GM19043 (cell line): ENCODE data around the gene HINT2.

Source experiments
- ATAC-seq: cut with Tn5 transposase; IDR thresholded peaks from one replicate; pipeline ENCODE4 v1.9.1; 2021; ENCODE audit warnings: low read depth; ENCODE audit not compliant: unreplicated experiment

The HINT2 gene

DNA sequence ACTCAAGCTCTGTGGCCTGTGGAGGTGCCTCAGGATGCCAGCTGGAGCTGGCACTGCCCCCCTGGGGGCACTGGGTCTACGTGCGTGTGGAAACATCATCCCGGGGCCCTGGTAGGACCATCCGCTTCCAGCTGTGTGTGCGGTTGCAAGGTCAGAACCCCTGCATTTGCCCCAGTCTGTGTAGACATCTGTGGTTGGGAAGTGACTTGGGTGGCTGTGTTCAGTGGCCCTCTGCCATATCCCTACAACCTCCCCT lies 26.7 kb upstream of the HINT2 start:
- ATAC-seq, result no peak

DNA sequence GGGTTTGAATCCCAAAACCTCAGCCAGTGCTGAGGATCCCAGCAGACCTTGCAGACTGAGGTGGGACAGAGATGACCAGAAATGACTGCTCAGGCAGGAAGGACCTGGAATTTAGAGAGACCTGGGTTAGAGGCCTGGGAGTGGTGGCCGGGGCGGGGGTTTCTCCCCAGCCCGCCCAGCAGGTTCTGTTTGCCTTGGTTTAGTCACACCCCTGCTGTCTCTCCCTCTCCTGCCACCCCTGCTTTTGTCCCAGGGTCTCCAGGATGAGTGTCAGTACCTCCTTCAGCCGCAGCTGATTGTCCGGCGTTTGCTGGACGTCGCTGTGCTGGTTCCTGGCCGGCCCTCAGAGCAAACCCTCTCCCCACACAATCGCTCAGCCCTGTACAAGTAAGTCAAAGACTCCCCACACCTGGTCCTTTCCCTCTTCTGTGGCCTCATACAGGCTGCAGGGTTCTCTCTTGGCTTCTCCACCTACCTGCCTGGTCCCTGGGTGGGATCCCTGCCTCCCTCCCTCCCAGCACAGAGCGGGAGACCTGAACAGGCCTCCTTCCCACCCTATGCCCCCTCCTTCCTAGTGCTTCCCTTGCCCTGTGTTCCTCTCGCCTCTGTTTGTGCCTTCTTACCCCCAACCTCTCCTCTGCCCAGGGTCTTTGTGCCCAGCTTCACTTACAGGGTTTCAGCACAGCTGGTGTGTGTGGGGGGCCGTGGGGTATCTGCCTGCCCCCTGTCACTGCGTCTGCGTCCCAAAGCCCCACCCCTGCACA lies 26.2 kb upstream of the HINT2 start:
- ATAC-seq, result no peak

DNA sequence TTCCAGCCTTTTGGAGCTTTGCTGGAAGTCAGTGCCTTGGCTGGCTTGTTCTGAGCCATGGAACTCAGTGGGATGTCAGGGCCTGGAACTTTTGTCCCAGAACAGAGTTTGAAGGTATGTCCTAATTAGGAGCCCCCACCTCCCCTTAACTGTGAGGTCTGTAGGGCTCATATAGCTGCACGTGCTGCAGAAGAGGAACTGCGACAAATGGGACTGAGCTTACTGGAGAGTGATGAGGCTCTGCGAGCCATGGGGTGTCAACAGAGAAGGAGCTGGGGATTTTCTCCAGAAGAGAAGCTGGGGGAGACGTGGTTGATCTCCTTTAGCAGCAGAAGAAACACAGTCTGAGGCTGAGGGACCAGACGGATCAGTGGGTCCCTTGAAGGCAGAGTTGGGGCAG lies 25.1 kb upstream of the HINT2 start:
- no peak for ATAC-seq

DNA sequence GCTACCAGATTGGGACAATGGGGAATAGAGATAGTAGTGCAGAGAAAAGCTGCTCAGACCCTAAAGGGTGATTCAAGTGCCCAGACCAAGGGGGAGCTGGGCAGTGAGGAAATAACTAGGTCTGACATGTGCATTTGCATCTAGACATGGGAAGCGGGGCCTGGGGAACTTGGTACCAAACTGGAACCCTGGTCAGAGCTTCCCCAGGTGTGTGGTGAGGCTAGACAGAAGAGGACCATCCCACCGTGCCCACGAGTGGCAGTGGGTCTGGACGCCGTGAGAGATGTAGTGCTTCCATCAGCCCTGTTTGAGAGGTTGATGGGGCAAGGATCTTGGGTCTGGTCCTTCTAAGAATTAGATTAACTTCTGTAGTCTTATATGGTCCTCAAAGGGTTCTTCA lies 21.8 kb upstream of the HINT2 start:
- ATAC-seq, result no peak

DNA sequence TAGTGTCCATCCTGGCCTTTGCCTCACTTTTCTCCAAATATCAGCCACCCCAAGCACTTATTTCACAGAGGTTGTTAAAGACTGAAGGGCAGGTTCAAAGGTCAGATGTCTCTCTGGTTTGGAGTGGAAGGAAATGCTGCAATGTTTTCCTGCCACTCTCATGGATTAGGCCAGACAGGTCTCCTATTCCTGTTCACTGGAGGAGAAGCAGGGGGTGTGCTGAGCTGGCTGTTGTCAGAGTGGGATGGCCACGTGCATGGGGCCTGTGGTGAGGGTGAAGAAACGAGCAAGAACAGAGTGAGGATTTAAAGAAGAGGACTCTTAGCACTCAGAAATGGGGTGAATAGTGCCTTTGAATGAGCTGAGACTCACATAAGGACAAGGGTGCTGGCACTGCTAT lies 20.9 kb upstream of the HINT2 start:
- no peak for ATAC-seq

GRCh38 chr9:35835216-35835632 lies 20.4 kb upstream of the HINT2 start:
- ATAC-seq, result no peak

- ATAC-seq, result no peak
These were observed 19.7 kb upstream of the HINT2 start for GRCh38 chr9:35834260-35835215.

GRCh38 chr9:35832814-35833213 lies 18.0 kb upstream of the HINT2 start:
- no peak for ATAC-seq

- ATAC-seq, result no peak
These were observed 16.2 kb upstream of the HINT2 start for GRCh38 chr9:35831040-35831439.

DNA sequence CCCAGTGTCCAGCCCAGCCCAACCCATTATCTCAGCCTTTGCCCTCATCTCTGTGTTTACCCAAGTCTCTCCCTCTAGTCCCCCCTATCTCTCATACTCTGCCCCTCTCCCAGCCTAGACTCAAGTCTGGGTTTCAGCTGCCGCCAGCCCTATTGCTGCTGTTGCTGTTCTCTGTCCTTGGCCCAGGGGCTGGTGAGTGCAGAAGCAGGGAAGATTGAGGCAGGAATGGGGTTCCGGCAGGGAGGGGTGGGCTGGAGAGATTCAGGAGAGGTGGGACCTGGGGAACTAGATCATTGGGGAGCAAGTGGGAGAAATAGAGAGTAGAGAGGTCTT lies 14.9 kb upstream of the HINT2 start:
- ATAC-seq, result no peak

- ATAC-seq, result peak; percentile 65
These were observed 14.4 kb upstream of the HINT2 start, which contains the start of gene TMEM8B for GRCh38 chr9:35829084-35829763. TMEM8B (plus strand) TSS chr9:35829228; CDS start chr9:35829448, 220 bp downstream.

DNA sequence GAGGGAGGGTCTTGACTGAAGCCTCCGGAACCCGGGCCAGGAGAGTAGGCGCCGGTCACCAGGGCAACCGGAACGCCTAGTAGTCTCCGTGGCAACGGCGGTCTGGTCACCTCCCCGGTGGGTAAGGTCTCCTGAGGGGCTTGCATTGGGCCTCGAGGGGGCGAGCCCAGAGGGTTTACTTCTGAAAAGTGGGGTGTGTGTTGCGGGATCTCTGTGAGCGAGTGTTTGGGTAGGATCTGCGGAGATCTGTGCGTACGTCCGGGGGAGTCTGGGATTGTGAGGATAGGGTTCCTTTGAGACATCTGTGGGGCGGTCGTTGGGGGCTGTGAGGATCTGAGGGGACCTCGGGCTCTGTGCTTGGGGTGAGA lies 13.9 kb upstream of the HINT2 start, which contains the start of gene FAM221B:
Gene FAM221B, minus strand, starts transcription at position 17 of the 368 bp plus-strand sequence. CDS start 2,571 bp downstream, outside the sequence.
- no peak for ATAC-seq

DNA sequence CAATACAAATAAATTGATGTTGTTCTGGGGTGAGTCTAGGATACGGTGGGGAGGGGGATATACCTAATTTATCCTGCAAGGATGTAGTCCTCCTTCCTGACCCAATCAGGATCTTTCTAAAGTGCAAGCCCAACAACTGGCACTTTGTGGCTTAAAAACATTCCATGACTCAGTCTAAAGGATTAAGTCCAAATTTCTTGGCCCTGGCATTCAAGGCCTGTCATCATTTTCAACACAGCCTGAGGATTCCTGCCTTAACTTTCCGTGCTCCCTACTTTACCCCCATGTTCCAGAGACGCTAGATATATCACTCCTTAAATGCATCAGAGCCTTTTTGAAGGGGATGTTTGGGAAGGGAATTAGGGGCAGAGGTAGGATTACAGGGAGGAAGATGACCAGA lies 12.6 kb upstream of the HINT2 start:
- ATAC-seq, result no peak

DNA sequence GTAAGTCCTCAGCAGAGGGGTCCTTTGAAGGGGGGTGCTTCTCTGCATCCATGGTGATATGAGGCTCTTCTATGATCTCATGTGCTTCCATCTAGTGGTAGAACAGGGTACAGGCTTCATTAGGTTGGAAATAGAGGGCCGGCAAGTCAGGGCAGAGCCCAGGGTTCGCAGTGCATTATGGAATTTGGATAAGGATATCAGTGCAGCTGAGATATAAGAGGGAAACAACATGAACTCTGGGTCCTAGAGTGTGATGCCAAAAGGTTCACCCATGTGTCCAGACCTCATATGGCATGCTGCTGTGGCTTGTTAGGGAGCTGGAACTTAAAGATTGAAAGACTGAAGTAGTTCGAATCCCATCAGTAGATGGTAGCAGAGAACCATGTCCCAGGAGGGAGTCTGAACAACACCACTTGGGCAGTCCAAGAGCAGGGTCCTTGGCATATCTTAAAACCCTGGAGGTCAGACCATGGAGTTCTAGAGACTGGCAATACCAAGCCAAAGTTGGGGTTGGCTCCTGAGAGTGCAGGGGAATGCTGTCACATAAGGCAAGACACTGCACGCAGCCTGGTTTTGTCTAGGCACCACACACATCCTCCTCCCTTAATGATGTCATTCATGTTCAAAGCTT lies 11.3 kb upstream of the HINT2 start:
- no peak for ATAC-seq

- ATAC-seq, result no peak
These were observed 8.1 kb upstream of the HINT2 start for GRCh38 chr9:35822926-35823325.

GRCh38 chr9:35820076-35820475 lies 5.2 kb upstream of the HINT2 start:
- ATAC-seq, result no peak

DNA sequence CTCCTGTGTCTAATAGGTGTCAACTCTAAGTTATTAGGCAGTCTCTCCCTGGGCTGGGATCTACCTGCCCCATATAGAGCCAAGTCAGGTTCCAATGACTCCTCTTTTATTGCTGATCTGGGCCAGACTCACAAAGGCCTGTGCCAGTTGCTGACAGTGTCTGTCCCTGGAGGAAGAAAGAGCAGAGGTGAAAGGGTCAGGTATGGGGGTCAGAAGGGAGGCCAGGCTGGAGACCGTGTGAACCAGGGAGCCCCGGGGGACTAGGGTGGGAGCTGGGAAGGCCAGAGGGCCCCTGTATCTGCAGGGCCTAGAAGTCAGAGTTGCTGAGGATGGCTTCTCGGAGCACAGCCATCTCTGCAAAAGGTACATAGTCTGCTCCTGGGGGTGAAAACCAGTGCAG lies 3.5 kb upstream of the HINT2 start:
- ATAC-seq, result no peak

DNA sequence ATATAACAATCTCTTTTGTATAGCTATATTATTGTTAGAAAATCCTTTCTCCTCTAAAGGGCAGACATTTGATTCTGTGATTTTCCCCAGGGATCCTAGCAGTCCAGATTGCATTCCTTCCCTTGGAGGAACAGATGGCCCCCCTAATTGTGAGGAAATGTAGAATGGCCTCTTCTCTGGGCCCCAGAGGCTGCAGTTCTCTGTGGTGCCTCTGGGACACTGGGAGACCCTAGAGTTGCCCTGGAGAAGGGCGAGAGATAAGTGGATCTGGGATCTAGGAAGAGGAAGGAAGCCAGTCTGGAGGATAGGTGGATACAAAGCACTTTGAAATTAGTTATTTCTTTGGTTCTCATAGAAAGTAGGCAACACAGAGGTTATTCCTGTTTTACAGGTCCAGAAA lies 1.9 kb upstream of the HINT2 start:
- no peak for ATAC-seq

GRCh38 chr9:35814106-35814840 lies 569 bp downstream of the HINT2 start:
- ATAC-seq, result peak; percentile 19

DNA sequence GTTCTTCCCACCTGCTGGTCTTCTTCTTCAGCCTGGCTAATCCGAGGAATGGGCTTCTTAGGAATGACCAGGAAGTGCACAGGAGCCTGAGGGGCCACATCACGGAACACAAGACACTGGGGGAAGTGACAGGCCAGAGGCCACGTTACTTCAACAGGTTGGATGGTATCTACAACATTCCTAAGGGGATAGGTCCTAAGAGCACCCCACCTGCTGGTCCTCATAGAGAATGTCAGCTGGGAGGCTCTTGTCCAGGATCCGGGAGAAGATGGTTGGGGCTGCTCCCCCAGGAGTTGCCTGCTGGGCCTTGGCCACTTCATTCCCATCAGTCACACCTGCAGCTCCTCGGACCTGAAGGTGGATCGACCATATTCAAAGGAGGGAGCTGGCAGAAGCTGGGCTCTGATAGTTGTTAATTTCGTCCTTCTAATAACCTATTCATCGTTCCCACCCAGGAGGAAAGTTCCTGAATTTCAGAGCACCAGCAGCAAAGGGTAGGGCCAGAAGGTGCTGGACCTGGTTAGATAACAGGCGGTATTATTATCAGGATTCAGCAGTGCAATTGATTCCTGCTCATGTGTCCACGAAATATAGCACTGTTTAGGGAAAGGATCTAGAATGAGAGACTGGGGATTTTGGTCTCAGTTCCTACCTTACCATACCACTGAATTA lies 1.3 kb downstream of the HINT2 start:
- ATAC-seq, result no peak
